H1 (cell line): ENCODE results near the gene MS4A5. TPM values are rescaled to one million over a fixed set of nuclear protein-coding genes. Genes with fewer than 3 reads are reported as not detected.

Experiments
- CTCF ChIA-PET: fragments of 300-600 bp; sonication (Branson Sonifier 250); formaldehyde crosslinking; loops from one replicate; lab custom pipeline; 2021; ENCODE audit not compliant: partially characterized antibody; lab: Charles Lee
- POLR2A ChIA-PET: fragments of 300-600 bp; sonication (Branson Sonifier 250); formaldehyde crosslinking; loops from one replicate; lab custom pipeline; 2021; ENCODE audit warnings: inconsistent platforms; ENCODE audit not compliant: partially characterized antibody; lab: Charles Lee
- DNase-seq, 2 experiments: peaks; one replicate each; pipeline versions ENCODE4 v3.0.0 to v3.0.0-alpha.2; 2010 to 2022; ENCODE audit warnings: low spot score in 2 of 2, low read depth in 1 of 2, mixed read lengths in 1 of 2
- FAIRE-seq: peaks from 2 replicates; lab custom pipeline; 2011; peaks lifted over from hg19 to GRCh38; lab: Jason Lieb, UNC
- H2AFZ ChIP-seq: 2 replicates; pipeline ENCODE4 v1.8.1; 2012; ENCODE audit warnings: low read length, inconsistent platforms
- H2AK5ac ChIP-seq: 2 replicates; pipeline ENCODE4 v1.6.1; 2013; ENCODE audit warnings: low read depth, low read length
- H2BK120ac ChIP-seq: replicated peaks from 2 replicates; pipeline ENCODE3; 2013; ENCODE audit warnings: low read depth, low read length, inconsistent platforms
- H2BK12ac ChIP-seq: 2 replicates; pipeline ENCODE4 v1.6.1; 2013; ENCODE audit warnings: low read depth, low read length
- H2BK15ac ChIP-seq: 2 replicates; pipeline ENCODE4 v1.6.1; 2013; ENCODE audit warnings: low read length
- H2BK20ac ChIP-seq: 2 replicates; pipeline ENCODE4 v1.6.1; 2013; ENCODE audit warnings: low read length
- H2BK5ac ChIP-seq: 2 replicates; pipeline ENCODE4 v1.6.1; 2013; ENCODE audit warnings: low read depth, low read length
- H3K14ac ChIP-seq: 2 replicates; pipeline ENCODE4 v1.6.1; 2013; ENCODE audit warnings: inconsistent platforms; ENCODE audit not compliant: insufficient read length
- H3K18ac ChIP-seq: 2 replicates; pipeline ENCODE4 v1.6.1; 2013; ENCODE audit warnings: low read length; ENCODE audit errors: extremely low read depth
- H3K23ac ChIP-seq: 2 replicates; pipeline ENCODE4 v1.6.1; 2013; ENCODE audit warnings: inconsistent platforms; ENCODE audit not compliant: insufficient read length
- H3K23me2 ChIP-seq: 2 replicates; pipeline ENCODE4 v1.6.1; 2013; ENCODE audit warnings: low read depth, low read length
- H3K27ac ChIP-seq: 2 replicates; pipeline ENCODE4 v1.6.1; 2011; ENCODE audit warnings: low read depth, low read length, inconsistent platforms
- H3K27me3 ChIP-seq, 4 experiments: replicated peaks in 1 of 4; 1 replicate in 1 of 4; 2 replicates in 3 of 4; pipeline versions ENCODE4 v1.6.1 to v1.8.1; 2011 to 2013; ENCODE audit warnings: low read length in 3 of 4, mild to moderate bottlenecking in 3 of 4, inconsistent platforms in 2 of 4, mixed read lengths in 2 of 4, moderate library complexity in 1 of 4; ENCODE audit not compliant: control insufficient read depth in 3 of 4, insufficient read depth in 3 of 4; ENCODE audit errors: extremely low read depth in 1 of 4
- H3K36me3 ChIP-seq, 4 experiments: 2 replicates each; pipeline versions ENCODE4 v1.6.1 to v1.8.1; 2011 to 2013; ENCODE audit warnings: mild to moderate bottlenecking in 4 of 4, low read length in 3 of 4, moderate library complexity in 2 of 4, control low read depth in 1 of 4, inconsistent platforms in 1 of 4; ENCODE audit not compliant: insufficient read depth in 4 of 4, control insufficient read depth in 2 of 4
- H3K4ac ChIP-seq: replicated peaks from 2 replicates; pipeline ENCODE3; 2013; ENCODE audit warnings: low read length, low read depth, mixed read lengths, inconsistent platforms; ENCODE audit not compliant: insufficient read length
- H3K4me1 ChIP-seq, 4 experiments: replicated peaks in 1 of 4; 1 replicate in 1 of 4; 2 replicates in 3 of 4; pipeline versions ENCODE4 v1.6.1 to v1.8.1; 2011 to 2013; ENCODE audit warnings: low read length in 3 of 4, inconsistent platforms in 2 of 4, mixed read lengths in 1 of 4; ENCODE audit not compliant: insufficient read depth in 4 of 4, control insufficient read depth in 3 of 4
- H3K4me2 ChIP-seq, 2 experiments: 2 replicates each; pipeline versions ENCODE4 v1.6.1 to v1.8.1; 2011 to 2013; ENCODE audit warnings: low read depth in 2 of 2, low read length in 2 of 2, control low read depth in 1 of 2, inconsistent platforms in 1 of 2, mild to moderate bottlenecking in 1 of 2; ENCODE audit not compliant: insufficient read depth in 1 of 2
- H3K4me3 ChIP-seq, 4 experiments: fragments of 200-600, 300-600 bp in 1 of 4; sonication (generic), shearing (Covaris generic), sonication (Bioruptor Twin) in 1 of 4; 2 replicates each; pipeline versions ENCODE4 v1.5.1 to v1.8.1; 2011 to 2016; ENCODE audit warnings: low read length in 4 of 4, low read depth in 3 of 4, control low read depth in 2 of 4, inconsistent platforms in 2 of 4, mild to moderate bottlenecking in 2 of 4, mixed read lengths in 1 of 4, moderate library complexity in 1 of 4; ENCODE audit not compliant: insufficient read depth in 2 of 4; ENCODE audit errors: extremely low read depth in 1 of 4
- H3K56ac ChIP-seq: replicated peaks from 2 replicates; pipeline ENCODE3; 2013; ENCODE audit warnings: low read depth, mild to moderate bottlenecking, mixed read lengths, low read length, inconsistent platforms; ENCODE audit not compliant: insufficient read length
- H3K79me1 ChIP-seq: 2 replicates; pipeline ENCODE4 v1.6.1; 2013; ENCODE audit warnings: low read depth, low read length, control low read depth
- H3K79me2 ChIP-seq, 2 experiments: 2 replicates each; pipeline versions ENCODE4 v1.6.1 to v1.8.1; 2012 to 2013; ENCODE audit warnings: low read length in 2 of 2, mild to moderate bottlenecking in 2 of 2, inconsistent platforms in 1 of 2; ENCODE audit not compliant: insufficient read depth in 2 of 2, control insufficient read depth in 1 of 2
- H3K9ac ChIP-seq, 4 experiments: replicated peaks in 1 of 4; 1 replicate in 1 of 4; 2 replicates in 3 of 4; pipeline versions ENCODE4 v1.6.1 to v1.8.1; 2011 to 2013; ENCODE audit warnings: low read depth in 3 of 4, low read length in 3 of 4, control low read depth in 2 of 4, mild to moderate bottlenecking in 2 of 4, moderate library complexity in 2 of 4, inconsistent platforms in 1 of 4; ENCODE audit errors: extremely low read depth in 1 of 4
- H3K9me3 ChIP-seq, 2 experiments: 2 replicates each; pipeline versions ENCODE4 v1.6.1 to v1.8.1; 2012 to 2013; ENCODE audit warnings: mild to moderate bottlenecking in 2 of 2, moderate library complexity in 2 of 2, control low read depth in 1 of 2, inconsistent platforms in 1 of 2, low read depth in 1 of 2, low read length in 1 of 2, mixed read lengths in 1 of 2; ENCODE audit not compliant: insufficient read depth in 2 of 2
- H4K20me1 ChIP-seq, 2 experiments: replicated peaks in 1 of 2; 2 replicates each; pipeline versions ENCODE3 to v1.8.1; 2011 to 2013; ENCODE audit warnings: inconsistent platforms in 2 of 2, low read length in 2 of 2, mild to moderate bottlenecking in 1 of 2; ENCODE audit not compliant: insufficient read depth in 2 of 2, control insufficient read depth in 1 of 2
- H4K5ac ChIP-seq: 2 replicates; pipeline ENCODE4 v1.6.1; 2013; ENCODE audit warnings: low read length, low read depth, mixed read lengths, inconsistent platforms; ENCODE audit not compliant: insufficient read length
- H4K8ac ChIP-seq: 2 replicates; pipeline ENCODE4 v1.8.0; 2013; ENCODE audit warnings: mild to moderate bottlenecking, moderate library complexity, low read length, inconsistent platforms; ENCODE audit not compliant: insufficient read depth; ENCODE audit errors: extremely low read depth
- H4K91ac ChIP-seq: replicated peaks from 2 replicates; pipeline ENCODE3; 2013; ENCODE audit warnings: low read length, mixed read lengths, inconsistent platforms; ENCODE audit not compliant: insufficient read length
- EGR1 ChIP-seq: IDR thresholded peaks from 2 replicates; pipeline ENCODE4 v1.6.1; 2011; ENCODE audit warnings: low read depth, low read length, borderline replicate concordance
- EP300 ChIP-seq, 2 experiments: IDR thresholded peaks; 1 replicate in 1 of 2; 2 replicates in 1 of 2; pipeline ENCODE4 v1.6.1; 2011 to 2012; ENCODE audit warnings: low read depth in 2 of 2, low read length in 2 of 2, mild to moderate bottlenecking in 2 of 2, borderline replicate concordance in 1 of 2, inconsistent platforms in 1 of 2, moderate library complexity in 1 of 2
- HDAC2 ChIP-seq, 2 experiments: fragments of 300-600 bp in 1 of 2; sonication (generic) in 1 of 2; IDR thresholded peaks; 2 replicates each; pipeline ENCODE4 v1.6.1; 2011 to 2012; ENCODE audit warnings: low read depth in 2 of 2, low read length in 2 of 2, mild to moderate bottlenecking in 2 of 2, moderate library complexity in 2 of 2, borderline replicate concordance in 1 of 2, inconsistent platforms in 1 of 2
- RFX5 ChIP-seq: IDR thresholded peaks from 2 replicates; pipeline ENCODE4 v1.6.1; 2011; ENCODE audit warnings: low read depth, low read length, improper control_type of control experiment, borderline replicate concordance
- SIN3A ChIP-seq, 2 experiments: IDR thresholded peaks in 1 of 2; conservative IDR thresholded peaks in 1 of 2; 2 replicates each; pipeline ENCODE4 v1.6.1; 2011 to 2012; ENCODE audit warnings: low read length in 2 of 2, improper control_type of control experiment in 1 of 2, low read depth in 1 of 2, mild to moderate bottlenecking in 1 of 2
- WGBS, 2 experiments: shearing (Covaris generic) in 1 of 2; methylation state at CpG; one replicate each; pipeline versions ENCODE4 v1.1.6 to v1.1.7; 2013 to 2015; ENCODE audit warnings: low lambda C conversion rate in 2 of 2, mixed read lengths in 2 of 2, inconsistent platforms in 1 of 2, low coverage in 1 of 2, missing lambda C conversion rate in 1 of 2; ENCODE audit not compliant: insufficient replicate concordance in 2 of 2, insufficient coverage in 1 of 2, insufficient read length in 1 of 2; ENCODE audit errors: extremely low coverage in 1 of 2, missing lambda C conversion rate in 1 of 2; 5-methylcytosine and 5-hydroxymethylcytosine counted together
- polyA plus RNA-seq, 7 experiments: library from polyadenylated mRNA; depleted of rRNA in 3 of 7; stranded (reverse) in 5 of 7; unstranded in 2 of 7; fragments of >200 nt in 5 of 7; fragments of 200-250 nt in 2 of 7; gene quantifications; 1 replicate in 5 of 7; 2 replicates in 1 of 7; 4 replicates in 1 of 7; pipeline versions ENCODE4 v1.2.1 to v1.2.3, GENCODE V29; 2011 to 2013; ENCODE audit warnings: missing spikeins in 2 of 7, mixed read lengths in 2 of 7
- total RNA-seq: library from RNA; stranded (reverse); fragmentation: NEBNext Ultra II Directional; extraction: Animal tissue kit (Norgen Biotek cat#: 25700); gene quantifications from 2 replicates; pipeline ENCODE4 v1.2.1, GENCODE V29; 2021

Gene MS4A5
- total and polyA plus RNA-seq, 2 of the 8 experiments (the other 6 are each of a cell fraction or from before 2014, with no cell fraction given), result not detected

DNA sequence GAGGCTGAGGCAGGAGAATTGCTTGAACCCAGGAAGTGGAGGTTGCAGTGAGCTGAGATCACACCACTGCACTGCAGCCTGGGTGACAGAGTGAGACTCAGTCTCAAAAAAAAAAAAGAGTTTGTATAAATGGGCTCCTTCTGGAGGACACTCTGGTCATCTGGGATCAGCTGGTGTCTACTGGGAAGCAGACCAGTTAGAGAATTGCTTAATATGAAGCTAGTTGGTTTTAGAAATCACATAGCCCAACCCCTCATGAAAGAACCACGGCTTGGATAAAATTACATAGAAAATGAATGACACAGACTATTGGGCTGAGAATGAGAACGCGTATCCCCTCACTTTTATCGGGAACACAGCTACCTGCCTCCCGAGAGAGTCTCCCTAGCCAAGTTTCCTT is 36.4 kb upstream of the MS4A5 start:
- Histone ChIP-seq H3K36me3 (no peaks in the 10 kb centered on the region), H2BK120ac (no peak overlapping the region), H4K8ac (no peak overlapping the region), H2BK12ac (no peak overlapping the region), H3K9ac (no peak overlapping the region), H3K4me1 (0 out of 7 replicates have a peak, but pooled peaks cover 0 to 2% (median 0%) of the 10 kb centered on the region in 4 experiments), H3K18ac (no peak overlapping the region), H3K27ac (no peak overlapping the region), H2BK15ac (no peak overlapping the region), H2AK5ac (no peak overlapping the region), H3K4ac (no peak overlapping the region), H3K23me2 (no peaks in the 10 kb centered on the region), H3K4me2 (no peak overlapping the region), H3K23ac (no peak overlapping the region), H2AFZ (no peak overlapping the region), H4K91ac (no peak overlapping the region), H3K4me3 (no peak overlapping the region), H3K14ac (no peak overlapping the region), H4K5ac (no peak overlapping the region), H3K27me3 (no peaks in the 10 kb centered on the region), H3K79me2 (no peaks in the 10 kb centered on the region), H2BK5ac (no peak overlapping the region), H3K9me3 (no peaks in the 10 kb centered on the region), H3K79me1 (no peaks in the 10 kb centered on the region), H4K20me1 (no peaks in the 10 kb centered on the region), H3K56ac (no peak overlapping the region), H2BK20ac (no peak overlapping the region)
- ChIA-PET CTCF (interaction anchor here (0.9 to 1.5 kb wide), 5 partner anchors 11 to 141 kb away, joined by 3 to 8 read pairs (median 3); no protein-coding TSS in a partner anchor), POLR2A (no interaction called here)
- DNase-seq (no peak), FAIRE-seq (no peak)
- 75% methylated on average over 5 of the region's 5 CpGs; no CpG with 5 or more reads in 1 of the 2 experiments for WGBS, 2 experiments
- no peak for TF ChIP-seq EP300 (IDR thresholded peaks at IDR 0.05; ENCODE audit: borderline replicate concordance in 1 of 2, low read depth in 2 of 2, low read length in 2 of 2)
- no peak for TF ChIP-seq HDAC2 (IDR thresholded peaks at IDR 0.05; ENCODE audit: borderline replicate concordance in 1 of 2, low read depth in 2 of 2, low read length in 2 of 2)
- no peak for TF ChIP-seq SIN3A (conservative IDR thresholded peaks at IDR 0.05 in 1 of 2, IDR thresholded peaks at IDR 0.05 in 1 of 2; ENCODE audit: low read depth in 1 of 2, low read length in 2 of 2)
- TF ChIP-seq EGR1, result no peak
- TF ChIP-seq RFX5, result no peak
